SK-N-SH treated with all-trans-retinoic acid at 6 μM for 48 hours (cell line): ENCODE measurements around the gene AHCYL2.

Source experiments
- ARNTL ChIP-seq: fragments of 450-650 bp; formaldehyde crosslinking; IDR thresholded peaks from 2 replicates; pipeline ENCODE4 v1.5.0; 2020; ENCODE audit warnings: low read depth, mild to moderate bottlenecking, moderate library complexity, borderline replicate concordance
- BACH2 ChIP-seq: fragments of 250-450 bp; sonication (Bioruptor Pico); IDR thresholded peaks from 2 replicates; pipeline ENCODE4 v1.9.0; 2021; ENCODE audit warnings: mild to moderate bottlenecking, borderline replicate concordance
- CSDC2 ChIP-seq: fragments of 250-450 bp; sonication (Bioruptor Pico); IDR thresholded peaks from 2 replicates; pipeline ENCODE4 v1.5.0; 2020; ENCODE audit warnings: mild to moderate bottlenecking, moderate library complexity
- OSR1 ChIP-seq: fragments of 250-450 bp; sonication (Bioruptor Pico); IDR thresholded peaks from 2 replicates; pipeline ENCODE4 v1.8.0; 2022; ENCODE audit warnings: moderate library complexity, mild to moderate bottlenecking, inconsistent platforms
- RARB ChIP-seq: fragments of 250-450 bp; sonication (Bioruptor Pico); IDR thresholded peaks from 2 replicates; pipeline ENCODE4 v1.8.0; 2021; ENCODE audit warnings: mild to moderate bottlenecking, moderate library complexity
- SNAI2 ChIP-seq: fragments of 250-450 bp; sonication (Bioruptor Pico); IDR thresholded peaks from 2 replicates; pipeline ENCODE4 v1.5.0; 2020; ENCODE audit warnings: mild to moderate bottlenecking, moderate library complexity
- ZC3H10 ChIP-seq: fragments of 250-450 bp; sonication (Bioruptor Pico); IDR thresholded peaks from 2 replicates; pipeline ENCODE4 v1.5.1; 2021; ENCODE audit warnings: mild to moderate bottlenecking, moderate library complexity
- ZFP3 ChIP-seq: fragments of 250-450 bp; sonication (Bioruptor Pico); IDR thresholded peaks from 2 replicates; pipeline ENCODE4 v1.5.0; 2020; ENCODE audit warnings: mild to moderate bottlenecking, moderate library complexity

- TF ChIP-seq BACH2 (CRISPR knock-in tag) = no peak
- no peak for TF ChIP-seq ZFP3 (CRISPR knock-in tag)
- TF ChIP-seq CSDC2 (CRISPR knock-in tag) = no peak
- TF ChIP-seq OSR1 = no peak
- no peak for TF ChIP-seq RARB (CRISPR knock-in tag)
- no peak for TF ChIP-seq SNAI2 (CRISPR knock-in tag)
- TF ChIP-seq ZC3H10 = no peak
- no peak for TF ChIP-seq ARNTL (CRISPR knock-in tag)
These were observed 52.8 kb downstream of the AHCYL2 start for GRCh38 chr7:129277629-129278028.
